DMS53 treated with DMSO at 0.1 percent for 48 hours (cell line): ENCODE results near the gene ARHGAP4.

Experiments used
- DNase-seq: peaks from one replicate; lab custom pipeline; 2025; ENCODE audit not compliant: unreplicated experiment; lab: John Stamatoyannopoulos, UW

Gene ARHGAP4

GRCh38 chrX:153908219-153908860 lies 17.7 kb downstream of the ARHGAP4 start:
- no peak for DNase-seq

GRCh38 chrX:153907456-153907855 lies 18.6 kb downstream of the ARHGAP4 start:
- DNase-seq, result no peak

GRCh38 chrX:153906126-153906917 lies 19.7 kb downstream of the ARHGAP4 start:
- no peak for DNase-seq

GRCh38 chrX:153905481-153906095 lies 20.5 kb downstream of the ARHGAP4 start:
- DNase-seq, result no peak

GRCh38 chrX:153903991-153904957 lies 21.8 kb downstream of the ARHGAP4 start, which contains the start of gene AVPR2:
Gene AVPR2 (plus strand): TSS chrX:153904673. CDS start chrX:153905146, 473 bp downstream.
- no peak for DNase-seq

- DNase-seq, result no peak
These were observed 22.7 kb downstream of the ARHGAP4 start for GRCh38 chrX:153903238-153903980.

GRCh38 chrX:153902385-153902784 lies 23.7 kb downstream of the ARHGAP4 start:
- no peak for DNase-seq

- DNase-seq, result no peak
These were observed 24.3 kb downstream of the ARHGAP4 start for GRCh38 chrX:153901753-153902140.

GRCh38 chrX:153900831-153901752 lies 25.0 kb downstream of the ARHGAP4 start:
- no peak for DNase-seq

GRCh38 chrX:153897899-153898298 lies 28.2 kb downstream of the ARHGAP4 start:
- DNase-seq, result no peak

GRCh38 chrX:153889123-153889522 lies 36.9 kb downstream of the ARHGAP4 start:
- DNase-seq, result no peak

GRCh38 chrX:153888344-153888743 lies 37.7 kb downstream of the ARHGAP4 start:
- DNase-seq, result no peak

GRCh38 chrX:153887385-153887784 lies 38.7 kb downstream of the ARHGAP4 start:
- DNase-seq, result no peak

GRCh38 chrX:153886915-153887314 lies 39.1 kb downstream of the ARHGAP4 start:
- no peak for DNase-seq

- no peak for DNase-seq
These were observed 39.8 kb downstream of the ARHGAP4 start, which contains the start of gene L1CAM for GRCh38 chrX:153885968-153886903. Gene L1CAM (minus strand): TSS chrX:153886173. CDS start chrX:153875836, 10,337 bp downstream.

- no peak for DNase-seq
These were observed 40.8 kb downstream of the ARHGAP4 start for GRCh38 chrX:153885208-153885787.

GRCh38 chrX:153884590-153884989 lies 41.5 kb downstream of the ARHGAP4 start:
- DNase-seq, result no peak
